Lower leg skin (tissue), 3 donors: ENCODE data around the gene SPRED2.

Source experiments
- POLR2A ChIP-seq, 2 donors: fragments of 450-650 bp; IDR thresholded peaks; one replicate each; pipeline ENCODE4 v1.6.1; 2016 to 2017; ENCODE audit warnings: antibody characterized with exemption in 2 of 2, mild to moderate bottlenecking in 1 of 2, moderate library complexity in 1 of 2
- TF ChIP-seq, protein P1 (sequence below), 3 donors: fragments of 450-650 bp; IDR thresholded peaks; one replicate each; pipeline ENCODE4 v1.5.1; 2016; ENCODE audit warnings: antibody characterized with exemption in 3 of 3, mild to moderate bottlenecking in 3 of 3, moderate library complexity in 2 of 3

DNA sequence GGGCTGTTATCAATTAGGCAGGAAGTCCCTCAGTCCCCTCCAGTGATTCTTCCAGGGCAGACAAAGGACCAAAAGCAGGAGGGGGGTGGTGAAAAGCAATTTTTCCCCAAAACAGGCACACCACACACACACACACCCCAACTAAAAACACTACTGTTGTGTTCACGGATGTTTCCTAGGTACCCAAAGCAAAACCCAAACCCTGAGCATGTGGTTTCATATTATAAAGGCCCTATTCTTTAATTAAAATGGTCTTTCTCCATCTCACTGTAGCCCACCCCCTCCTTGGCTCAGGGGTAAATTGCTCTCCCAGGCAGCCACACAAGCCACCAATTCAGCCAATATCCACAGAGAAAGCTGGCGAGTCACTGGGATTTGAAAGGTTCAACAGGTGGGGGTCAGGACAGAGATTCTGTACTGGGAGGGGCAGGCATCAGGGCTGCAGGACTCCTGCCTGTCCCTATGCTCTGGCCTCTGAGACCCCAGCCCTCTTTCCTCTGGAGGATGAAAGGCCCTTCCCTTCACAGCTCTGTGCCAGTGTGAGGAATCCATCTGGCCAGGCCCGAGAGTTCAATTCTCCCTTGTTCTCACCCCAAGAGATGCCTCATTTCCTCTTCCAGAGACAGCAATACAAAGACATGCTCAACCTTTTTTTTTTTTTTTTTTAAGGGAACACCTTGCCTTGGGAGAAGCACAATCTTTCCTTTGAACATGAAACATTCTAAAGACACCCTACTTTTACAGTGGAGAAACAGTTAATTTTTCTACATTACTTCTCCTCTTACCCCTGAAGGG lies 43.6 kb downstream of the SPRED2 start:
- TF ChIP-seq, protein P1, sequence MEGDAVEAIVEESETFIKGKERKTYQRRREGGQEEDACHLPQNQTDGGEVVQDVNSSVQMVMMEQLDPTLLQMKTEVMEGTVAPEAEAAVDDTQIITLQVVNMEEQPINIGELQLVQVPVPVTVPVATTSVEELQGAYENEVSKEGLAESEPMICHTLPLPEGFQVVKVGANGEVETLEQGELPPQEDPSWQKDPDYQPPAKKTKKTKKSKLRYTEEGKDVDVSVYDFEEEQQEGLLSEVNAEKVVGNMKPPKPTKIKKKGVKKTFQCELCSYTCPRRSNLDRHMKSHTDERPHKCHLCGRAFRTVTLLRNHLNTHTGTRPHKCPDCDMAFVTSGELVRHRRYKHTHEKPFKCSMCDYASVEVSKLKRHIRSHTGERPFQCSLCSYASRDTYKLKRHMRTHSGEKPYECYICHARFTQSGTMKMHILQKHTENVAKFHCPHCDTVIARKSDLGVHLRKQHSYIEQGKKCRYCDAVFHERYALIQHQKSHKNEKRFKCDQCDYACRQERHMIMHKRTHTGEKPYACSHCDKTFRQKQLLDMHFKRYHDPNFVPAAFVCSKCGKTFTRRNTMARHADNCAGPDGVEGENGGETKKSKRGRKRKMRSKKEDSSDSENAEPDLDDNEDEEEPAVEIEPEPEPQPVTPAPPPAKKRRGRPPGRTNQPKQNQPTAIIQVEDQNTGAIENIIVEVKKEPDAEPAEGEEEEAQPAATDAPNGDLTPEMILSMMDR (IDR thresholded peaks at IDR 0.05): no peak
- no peak for TF ChIP-seq POLR2A (IDR thresholded peaks at IDR 0.05)
